Esophagus squamous epithelium (tissue), 4 donors: Measurements from ENCODE around the gene EPHA2.

Source experiments
- POLR2A ChIP-seq, 4 donors: fragments of 450-650 bp; IDR thresholded peaks; one replicate each; pipeline ENCODE4 v1.6.1; 2017; ENCODE audit warnings: antibody characterized with exemption in 4 of 4, mild to moderate bottlenecking in 4 of 4, moderate library complexity in 3 of 4
- TF ChIP-seq, protein P1 (sequence below), 6 experiments: fragments of 450-650 bp in 4 of 6; fragments of 200-600 bp in 2 of 6; sonication (generic) in 2 of 6; IDR thresholded peaks; one replicate each; pipeline ENCODE4 v1.5.1; 2016 to 2019; ENCODE audit warnings: antibody characterized with exemption in 6 of 6, mild to moderate bottlenecking in 4 of 6, moderate library complexity in 4 of 6

DNA sequence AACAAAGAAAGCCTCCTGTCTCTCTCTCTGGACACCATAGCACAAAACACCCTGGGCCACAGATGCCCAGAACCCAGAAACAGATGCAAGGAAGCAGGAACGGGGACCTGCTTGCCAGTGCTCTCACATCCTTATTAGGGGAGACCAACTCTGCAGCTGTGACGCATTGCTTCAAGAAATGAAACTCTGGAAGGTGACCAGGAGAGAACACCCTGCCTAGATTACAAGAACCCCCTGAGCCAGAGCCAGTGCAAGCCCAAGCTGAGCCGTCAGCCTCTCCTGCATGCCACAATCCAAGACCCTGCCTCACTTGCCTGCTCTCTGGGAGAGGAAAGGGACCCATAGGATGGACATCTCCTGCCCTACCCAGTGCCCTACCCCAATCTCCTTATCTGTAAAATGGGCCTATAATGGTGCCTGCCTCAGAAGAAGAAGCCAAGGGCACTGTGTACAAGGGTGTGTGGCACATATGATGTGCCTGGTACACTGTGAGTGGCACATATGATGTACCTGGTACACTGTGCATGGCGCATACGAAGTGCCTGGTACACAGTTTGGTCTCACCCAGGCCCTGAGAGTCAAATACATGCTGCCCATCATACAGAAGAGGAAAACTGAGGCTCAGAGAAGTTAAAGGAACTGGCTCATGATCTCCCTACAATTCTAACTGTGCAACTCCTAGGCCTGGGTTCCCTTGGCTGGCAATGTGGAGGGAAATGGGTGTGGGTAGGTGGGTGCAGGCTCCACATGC, 65.6 kb downstream of the EPHA2 start:
- TF ChIP-seq, protein P1, sequence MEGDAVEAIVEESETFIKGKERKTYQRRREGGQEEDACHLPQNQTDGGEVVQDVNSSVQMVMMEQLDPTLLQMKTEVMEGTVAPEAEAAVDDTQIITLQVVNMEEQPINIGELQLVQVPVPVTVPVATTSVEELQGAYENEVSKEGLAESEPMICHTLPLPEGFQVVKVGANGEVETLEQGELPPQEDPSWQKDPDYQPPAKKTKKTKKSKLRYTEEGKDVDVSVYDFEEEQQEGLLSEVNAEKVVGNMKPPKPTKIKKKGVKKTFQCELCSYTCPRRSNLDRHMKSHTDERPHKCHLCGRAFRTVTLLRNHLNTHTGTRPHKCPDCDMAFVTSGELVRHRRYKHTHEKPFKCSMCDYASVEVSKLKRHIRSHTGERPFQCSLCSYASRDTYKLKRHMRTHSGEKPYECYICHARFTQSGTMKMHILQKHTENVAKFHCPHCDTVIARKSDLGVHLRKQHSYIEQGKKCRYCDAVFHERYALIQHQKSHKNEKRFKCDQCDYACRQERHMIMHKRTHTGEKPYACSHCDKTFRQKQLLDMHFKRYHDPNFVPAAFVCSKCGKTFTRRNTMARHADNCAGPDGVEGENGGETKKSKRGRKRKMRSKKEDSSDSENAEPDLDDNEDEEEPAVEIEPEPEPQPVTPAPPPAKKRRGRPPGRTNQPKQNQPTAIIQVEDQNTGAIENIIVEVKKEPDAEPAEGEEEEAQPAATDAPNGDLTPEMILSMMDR (IDR thresholded peaks at IDR 0.05): no peak
- TF ChIP-seq POLR2A (IDR thresholded peaks at IDR 0.05): no peak
